Nucleus accumbens (tissue), 56 donors: Measurements from ENCODE around the gene IQSEC3.

Experiments used
- DNase-seq, 56 donors: peaks; one replicate each; lab custom pipeline; 2025; lab: John Stamatoyannopoulos, UW

The IQSEC3 gene

DNA sequence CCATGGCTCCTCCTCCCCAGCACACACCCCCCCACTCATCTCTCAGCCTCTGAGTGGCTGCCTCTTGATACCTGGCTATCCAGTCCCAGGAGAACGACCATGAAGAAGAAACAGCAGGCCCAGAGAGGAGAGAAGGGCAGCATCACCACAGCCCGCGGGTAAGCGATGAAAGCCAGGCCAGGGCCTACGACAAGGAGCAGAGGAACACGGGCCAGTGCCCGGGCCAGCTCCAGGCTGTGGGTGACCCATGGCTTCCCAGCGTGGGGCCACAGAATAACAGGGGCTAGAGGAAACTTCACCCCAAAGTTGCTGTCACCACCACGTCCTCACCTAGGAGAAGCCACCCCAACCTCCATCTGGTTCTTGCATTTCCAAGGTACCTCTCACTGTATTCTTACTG, 157.8 kb downstream of the IQSEC3 start:
- DNase-seq = no peak

DNA sequence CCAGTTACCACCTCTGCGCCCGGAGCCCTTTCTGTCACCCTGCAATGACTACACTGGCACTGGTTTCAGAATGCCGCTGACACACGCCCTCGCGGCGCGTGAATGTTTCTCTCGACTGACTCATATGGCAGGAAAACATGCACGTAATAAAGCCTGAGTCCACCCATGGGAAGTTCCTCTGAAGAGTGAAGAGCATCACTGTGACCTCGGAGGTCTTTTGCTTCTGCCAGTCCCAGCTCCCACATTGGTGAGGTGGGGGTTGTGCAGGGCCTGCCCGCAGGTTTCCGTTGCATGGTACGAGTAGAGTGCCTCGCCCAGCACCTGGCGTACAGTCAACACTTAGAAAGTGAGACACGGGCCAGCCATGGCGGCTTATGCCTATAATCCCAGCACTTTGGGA, 158.4 kb downstream of the IQSEC3 start:
- no peak for DNase-seq

DNA sequence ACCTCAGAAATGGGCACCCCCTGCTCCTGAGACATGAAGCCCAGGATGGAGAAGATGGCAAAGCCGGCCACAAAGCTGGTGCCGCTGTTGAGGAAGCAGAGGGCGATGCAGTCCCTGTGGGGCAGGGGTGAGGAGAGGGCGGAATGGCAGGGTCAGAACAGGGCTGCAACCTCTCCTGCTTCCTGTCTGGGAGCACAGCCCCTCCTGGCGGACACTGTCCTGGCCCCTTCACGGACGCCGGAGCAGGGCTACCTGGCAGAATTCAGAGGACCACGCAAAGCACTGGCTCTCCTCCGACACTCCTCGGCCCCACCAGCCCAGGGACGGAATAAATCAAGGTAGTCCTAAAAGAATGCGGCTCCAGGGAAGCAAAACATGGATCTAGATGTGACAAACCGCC, 159.8 kb downstream of the IQSEC3 start:
- DNase-seq = no peak

DNA sequence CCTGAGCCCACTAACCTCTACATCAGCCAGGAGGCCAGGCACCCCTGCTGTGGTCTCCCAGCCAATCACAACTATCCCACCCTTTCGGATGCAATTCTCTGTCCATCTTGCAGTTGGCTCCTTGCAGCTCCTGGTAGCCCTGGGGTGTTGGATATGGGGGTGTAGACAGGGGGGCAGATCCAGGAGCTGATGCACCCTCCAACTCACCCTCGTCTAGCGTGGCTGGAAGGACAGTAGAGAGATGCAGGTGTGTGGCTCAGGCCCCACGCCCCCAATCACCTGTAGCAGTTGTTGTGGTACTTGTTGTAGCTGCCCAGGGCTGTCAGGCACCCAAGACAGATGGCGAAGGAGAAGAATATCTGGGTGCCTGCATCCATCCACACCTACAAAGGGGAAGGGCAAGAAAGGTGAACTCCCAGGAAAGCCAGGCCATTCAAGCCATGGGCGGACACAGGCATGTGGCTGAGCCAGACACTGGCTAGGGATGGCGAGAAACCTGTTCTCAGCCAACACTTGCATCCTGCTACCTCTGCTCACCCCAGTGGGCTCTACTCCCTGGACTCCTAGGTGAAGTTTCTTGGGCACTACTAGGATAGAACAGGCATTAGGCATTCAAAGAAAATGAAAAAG, 160.8 kb downstream of the IQSEC3 start:
- DNase-seq = no peak
